ENCODE results near the gene PAQR9. TPM values are rescaled to one million over a fixed set of nuclear protein-coding genes. Genes with fewer than 3 reads are reported as not detected.

Gene PAQR9
- total and polyA plus RNA-seq, 3 experiments from 2014 or later: not detected

DNA sequence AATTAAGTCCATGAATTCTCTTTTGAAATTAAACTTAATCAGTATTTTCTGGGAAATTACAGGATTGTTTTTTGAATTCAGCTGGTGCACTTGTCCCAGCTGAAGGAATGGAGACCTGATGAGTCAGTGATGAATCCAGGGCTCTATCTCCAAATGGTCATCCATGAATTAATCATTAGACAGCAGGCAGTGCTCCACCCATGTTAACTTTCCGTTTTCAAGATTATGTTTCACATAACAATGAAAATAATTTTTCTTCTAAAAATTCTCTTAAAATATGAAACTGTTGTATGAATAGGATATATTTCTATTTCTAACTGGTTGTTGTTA is 13.9 kb upstream of the PAQR9 start:
- H3K36me3 ChIP-seq (ENCODE audit: insufficient read depth, low read length): no peaks in the 10 kb centered on the region
- no peaks in the 10 kb centered on the region for H3K9me3 ChIP-seq (ENCODE audit: low read length)
- H3K4me1 ChIP-seq (ENCODE audit: insufficient read depth, low read length): no peaks in the 10 kb centered on the region

DNA sequence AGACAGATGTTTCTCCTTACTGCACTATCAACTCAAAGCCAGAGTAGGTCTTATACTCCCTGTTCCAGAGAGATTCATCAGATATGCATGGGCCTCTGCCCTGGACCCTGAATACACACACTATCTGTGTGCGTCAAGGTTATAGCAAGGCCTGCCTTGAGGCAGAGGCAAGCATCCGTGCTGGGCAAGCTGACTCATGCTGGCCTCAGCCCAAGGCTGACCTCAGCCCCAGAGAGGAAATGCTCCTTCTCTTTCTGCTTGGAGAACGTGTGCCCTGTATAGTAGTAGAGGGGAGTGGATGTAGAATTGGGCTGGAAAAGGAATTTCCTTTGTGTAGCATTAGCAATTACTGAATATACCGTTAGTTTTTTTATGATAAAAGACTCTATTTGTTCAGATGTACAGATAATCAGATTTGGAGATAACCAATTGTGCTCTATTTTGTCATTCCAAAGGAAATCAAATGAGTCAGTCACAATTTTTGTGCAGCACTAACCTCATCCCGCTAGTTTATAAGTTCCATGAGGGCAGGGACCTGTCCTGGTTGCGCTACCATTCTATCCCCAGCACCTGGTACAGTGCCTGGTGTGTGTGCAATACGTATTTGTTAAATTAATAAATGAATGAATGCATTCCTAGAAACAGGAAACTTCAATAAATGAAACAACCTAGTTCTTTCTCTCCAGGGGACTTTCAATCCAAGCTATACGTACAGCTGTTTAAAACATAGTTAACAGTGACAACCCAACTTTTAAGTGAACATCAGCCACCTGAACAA is 13.3 kb upstream of the PAQR9 start:
- H3K9me3 ChIP-seq (ENCODE audit: low read length): no peaks in the 10 kb centered on the region

More for the DNA sequence above, 13.9 kb upstream of the PAQR9 start:
- CTCF ChIA-PET: interaction anchor here (1.5 kb wide), 1 partner anchor 9 kb away, joined by 5 read pairs; no protein-coding TSS in a partner anchor
- Mint-ChIP-seq H3K27me3 (peaks cover 4 to 55% of the 10 kb centered on the region in 2 donors), H3K27ac (no peak overlapping the region), H3K4me3 (no peak overlapping the region), H3K36me3 (no peaks in the 10 kb centered on the region), H3K9me3 (peaks cover 0 to 1% (median 0%) of the 10 kb centered on the region in 5 donors), H3K4me1 (no peaks in the 10 kb centered on the region)
- POLR2A ChIA-PET: no interaction called here
- H3K27ac ChIP-seq (ENCODE audit: low read depth, low read length): no peak overlapping the region
- DNase-seq: no peak
- no peak overlapping the region for H3K4me3 ChIP-seq (ENCODE audit: low read length)
- no peaks in the 10 kb centered on the region for H3K27me3 ChIP-seq (ENCODE audit: insufficient read depth, low read length, poor library complexity, severe bottlenecking)

DNA sequence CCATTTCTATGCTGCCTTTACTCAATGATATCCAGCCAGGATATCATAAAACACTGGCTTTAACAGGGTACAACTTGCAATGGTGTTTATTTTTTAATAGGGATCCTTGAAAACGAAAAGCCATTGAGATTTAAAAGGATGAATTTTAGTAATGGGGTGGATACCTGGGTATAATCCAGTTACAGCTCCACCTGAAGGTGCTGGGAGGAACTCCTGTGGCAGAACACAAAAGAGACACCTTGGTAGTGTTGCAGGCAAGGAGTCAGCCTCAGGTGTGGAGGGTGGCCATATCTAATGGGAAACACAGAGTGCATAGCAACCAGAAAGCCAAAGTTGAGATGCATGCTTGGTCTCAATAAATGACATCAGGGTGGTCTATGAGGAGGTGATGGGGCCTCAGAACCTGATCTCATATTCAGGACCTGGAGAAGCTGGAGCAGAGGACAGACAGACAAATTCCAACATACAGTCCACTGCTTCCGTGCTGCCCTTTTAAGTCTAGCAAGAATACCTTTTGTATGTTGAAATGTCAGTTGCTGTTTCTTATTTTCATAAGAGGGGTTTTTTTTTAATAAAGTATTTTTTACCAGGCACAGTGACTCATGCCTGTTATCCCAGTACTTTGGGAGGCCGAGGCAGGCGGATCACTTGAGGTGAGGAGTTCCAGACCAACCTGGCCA is 12.0 kb upstream of the PAQR9 start:
- peaks cover 0 to 1% (median 0%) of the 10 kb centered on the region in 5 donors for H3K9me3 Mint-ChIP-seq
- POLR2A ChIA-PET: no interaction called here
- H3K36me3 ChIP-seq (ENCODE audit: insufficient read depth, low read length): no peaks in the 10 kb centered on the region

More for the DNA sequence above, 13.3 kb upstream of the PAQR9 start:
- H3K4me1 ChIP-seq (ENCODE audit: insufficient read depth, low read length): no peaks in the 10 kb centered on the region
- Mint-ChIP-seq H3K27me3 (peaks cover 5 to 57% of the 10 kb centered on the region in 2 donors), H3K4me3 (no peak overlapping the region), H3K27ac (no peak overlapping the region), H3K4me1 (no peaks in the 10 kb centered on the region), H3K36me3 (no peaks in the 10 kb centered on the region), H3K9me3 (peaks cover 0 to 1% (median 0%) of the 10 kb centered on the region in 5 donors)
- H3K27ac ChIP-seq (ENCODE audit: low read depth, low read length): no peak overlapping the region
- CTCF ChIA-PET: no interaction called here
- H3K27me3 ChIP-seq (ENCODE audit: insufficient read depth, low read length, poor library complexity, severe bottlenecking): no peaks in the 10 kb centered on the region
- H3K36me3 ChIP-seq (ENCODE audit: insufficient read depth, low read length): no peaks in the 10 kb centered on the region
- no peak overlapping the region for H3K4me3 ChIP-seq (ENCODE audit: low read length)
- DNase-seq: no peak
- POLR2A ChIA-PET: no interaction called here

DNA sequence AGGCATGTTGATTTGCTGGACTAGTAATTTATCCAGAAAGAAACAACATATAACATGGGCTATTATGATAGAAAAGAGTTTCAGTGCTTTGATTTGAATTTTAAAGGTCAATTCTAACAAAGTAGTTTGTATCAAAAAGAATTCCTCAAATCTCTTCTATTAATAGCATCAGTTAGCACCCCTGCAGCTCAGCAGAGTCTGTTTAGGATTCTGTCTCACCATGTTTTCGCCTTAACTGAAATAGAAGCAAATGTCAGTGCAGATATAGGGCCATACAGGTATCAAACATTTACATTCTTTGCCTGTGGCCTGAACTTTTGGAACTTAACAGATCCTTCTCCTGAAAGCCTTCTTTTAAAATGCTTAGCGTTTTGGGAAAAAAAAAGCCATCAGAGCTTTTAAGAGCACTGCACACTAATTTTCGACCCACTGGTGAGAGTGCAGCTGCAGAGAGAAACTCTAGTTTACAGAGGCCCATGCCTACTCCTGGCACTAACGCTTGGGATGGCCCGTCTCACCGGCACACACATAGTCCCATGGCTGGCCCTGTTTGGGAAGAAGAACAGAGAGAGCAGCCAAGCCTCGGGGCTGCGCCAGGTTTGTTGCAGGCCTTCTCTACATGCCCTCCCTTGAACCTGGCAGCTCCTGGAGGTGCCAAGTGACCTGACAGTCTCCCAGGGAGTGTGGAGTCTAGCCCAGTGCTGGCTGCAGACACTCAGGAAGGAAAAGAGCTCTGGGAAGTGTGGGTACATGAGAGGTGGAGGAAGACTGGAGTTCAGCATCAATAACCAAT is 9.9 kb upstream of the PAQR9 start:
- Mint-ChIP-seq H3K9me3 (peaks cover 0 to 1% (median 0%) of the 10 kb centered on the region in 5 donors), H3K4me1 (no peaks in the 10 kb centered on the region), H3K27me3 (peaks cover 7 to 46% of the 10 kb centered on the region in 2 donors), H3K27ac (no peak overlapping the region), H3K4me3 (no peak overlapping the region), H3K36me3 (no peaks in the 10 kb centered on the region)
- Histone ChIP-seq H3K27ac (ENCODE audit: low read depth, low read length) (no peak overlapping the region), H3K9me3 (ENCODE audit: low read length) (no peaks in the 10 kb centered on the region), H3K27me3 (ENCODE audit: insufficient read depth, low read length, poor library complexity, severe bottlenecking) (peaks cover under 1% of the 10 kb centered on the region), H3K36me3 (ENCODE audit: insufficient read depth, low read length) (no peaks in the 10 kb centered on the region), H3K4me1 (ENCODE audit: insufficient read depth, low read length) (no peaks in the 10 kb centered on the region), H3K4me3 (ENCODE audit: low read length) (no peak overlapping the region)
- ChIA-PET POLR2A (no interaction called here), CTCF (interaction anchor here (0.7 kb wide), 1 partner anchor 42 kb away, joined by 3 read pairs; no protein-coding TSS in a partner anchor)
- no peak for DNase-seq

More for the DNA sequence above, 12.0 kb upstream of the PAQR9 start:
- Histone ChIP-seq H3K9me3 (ENCODE audit: low read length) (no peaks in the 10 kb centered on the region), H3K27me3 (ENCODE audit: insufficient read depth, low read length, poor library complexity, severe bottlenecking) (no peaks in the 10 kb centered on the region), H3K27ac (ENCODE audit: low read depth, low read length) (no peak overlapping the region), H3K4me1 (ENCODE audit: insufficient read depth, low read length) (no peaks in the 10 kb centered on the region), H3K4me3 (ENCODE audit: low read length) (no peak overlapping the region)
- no peaks in the 10 kb centered on the region for H3K4me1 Mint-ChIP-seq
- CTCF ChIA-PET: interaction anchor here (1.0 to 1.2 kb wide), 2 partner anchors 11 to 16 kb away, joined by 3 read pairs; no protein-coding TSS in a partner anchor
- no peak for DNase-seq
- no peaks in the 10 kb centered on the region for H3K36me3 Mint-ChIP-seq
- no peak overlapping the region for H3K4me3 Mint-ChIP-seq
- H3K27me3 Mint-ChIP-seq: peaks cover 9 to 56% of the 10 kb centered on the region in 2 donors
- H3K27ac Mint-ChIP-seq: no peak overlapping the region

DNA sequence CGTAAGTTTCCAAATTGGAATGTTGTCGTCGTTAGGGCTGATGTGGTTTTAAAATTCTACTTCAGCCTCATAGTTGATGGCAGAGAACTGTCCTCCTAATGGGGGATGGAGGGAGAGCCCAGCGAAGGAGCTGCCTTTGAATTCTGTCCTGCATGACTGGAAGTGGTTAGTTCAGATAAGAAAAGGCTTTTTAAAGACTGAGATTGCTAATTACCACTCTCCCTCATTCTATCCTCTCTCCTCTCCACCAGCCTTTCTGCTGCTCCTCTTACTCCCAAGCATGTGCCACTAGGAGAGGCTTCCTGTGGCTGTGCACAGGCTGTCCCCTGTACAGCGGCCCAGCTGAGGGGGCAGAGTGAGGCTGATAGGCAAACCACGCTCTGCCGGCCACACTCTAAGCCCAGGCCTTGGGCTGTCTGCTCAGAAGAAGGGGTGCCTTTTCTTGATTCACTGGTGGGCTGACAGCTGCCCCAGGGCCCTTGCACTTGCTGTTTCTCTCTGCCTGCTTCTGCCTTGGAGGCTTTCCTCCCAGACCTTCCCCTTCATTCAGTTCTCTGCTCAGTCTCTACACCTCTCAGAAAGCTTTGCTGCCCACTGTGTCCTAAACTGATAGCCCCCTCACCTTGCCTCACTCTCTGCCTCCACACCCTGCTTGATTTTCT is 8.7 kb upstream of the PAQR9 start:
- Mint-ChIP-seq H3K27ac (no peak overlapping the region), H3K9me3 (peaks cover 0 to 1% (median 0%) of the 10 kb centered on the region in 5 donors), H3K4me1 (no peaks in the 10 kb centered on the region), H3K36me3 (no peaks in the 10 kb centered on the region), H3K4me3 (no peak overlapping the region), H3K27me3 (peaks cover 9 to 45% of the 10 kb centered on the region in 2 donors)
- Histone ChIP-seq H3K27me3 (ENCODE audit: insufficient read depth, low read length, poor library complexity, severe bottlenecking) (peaks cover 5% of the 10 kb centered on the region), H3K4me3 (ENCODE audit: low read length) (no peak overlapping the region), H3K4me1 (ENCODE audit: insufficient read depth, low read length) (no peaks in the 10 kb centered on the region), H3K9me3 (ENCODE audit: low read length) (no peaks in the 10 kb centered on the region), H3K36me3 (ENCODE audit: insufficient read depth, low read length) (no peaks in the 10 kb centered on the region), H3K27ac (ENCODE audit: low read depth, low read length) (no peak overlapping the region)
- ChIA-PET POLR2A (no interaction called here), CTCF (interaction anchor here (0.7 kb wide), 1 partner anchor 41 kb away, joined by 3 read pairs; no protein-coding TSS in a partner anchor)
- DNase-seq: no peak

DNA sequence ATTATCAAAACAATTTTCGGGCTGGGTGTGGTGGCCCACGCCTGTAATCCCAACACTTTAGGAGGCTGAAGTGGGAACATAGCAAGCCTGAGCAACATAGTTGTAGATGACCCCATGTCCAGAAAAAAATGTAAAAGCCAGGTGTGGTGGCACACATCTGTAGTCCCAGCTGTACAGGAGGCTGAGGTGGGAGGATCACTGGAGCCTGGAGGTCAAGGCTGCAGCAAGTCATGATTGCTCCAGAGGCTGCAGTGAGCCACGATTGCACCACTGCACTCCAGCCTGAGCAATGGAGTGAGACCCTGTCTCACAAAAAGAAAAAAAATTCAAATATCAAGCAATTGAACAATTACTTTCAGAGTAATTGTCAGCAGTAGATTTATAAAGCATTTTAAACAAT is 8.0 kb upstream of the PAQR9 start:
- POLR2A ChIA-PET: no interaction called here
- Mint-ChIP-seq H3K27ac (no peak overlapping the region), H3K9me3 (peaks cover 0 to 1% (median 0%) of the 10 kb centered on the region in 5 donors), H3K27me3 (peaks cover 11 to 48% of the 10 kb centered on the region in 2 donors), H3K4me1 (no peaks in the 10 kb centered on the region), H3K36me3 (no peaks in the 10 kb centered on the region), H3K4me3 (no peak overlapping the region)
- no peaks in the 10 kb centered on the region for H3K9me3 ChIP-seq (ENCODE audit: low read length)
- H3K36me3 ChIP-seq (ENCODE audit: insufficient read depth, low read length): no peaks in the 10 kb centered on the region
- H3K27me3 ChIP-seq (ENCODE audit: insufficient read depth, low read length, poor library complexity, severe bottlenecking): peaks cover 5% of the 10 kb centered on the region
- DNase-seq: no peak
- H3K4me3 ChIP-seq (ENCODE audit: low read length): no peak overlapping the region
- H3K27ac ChIP-seq (ENCODE audit: low read depth, low read length): no peak overlapping the region
- no peaks in the 10 kb centered on the region for H3K4me1 ChIP-seq (ENCODE audit: insufficient read depth, low read length)
- CTCF ChIA-PET: no interaction called here

DNA sequence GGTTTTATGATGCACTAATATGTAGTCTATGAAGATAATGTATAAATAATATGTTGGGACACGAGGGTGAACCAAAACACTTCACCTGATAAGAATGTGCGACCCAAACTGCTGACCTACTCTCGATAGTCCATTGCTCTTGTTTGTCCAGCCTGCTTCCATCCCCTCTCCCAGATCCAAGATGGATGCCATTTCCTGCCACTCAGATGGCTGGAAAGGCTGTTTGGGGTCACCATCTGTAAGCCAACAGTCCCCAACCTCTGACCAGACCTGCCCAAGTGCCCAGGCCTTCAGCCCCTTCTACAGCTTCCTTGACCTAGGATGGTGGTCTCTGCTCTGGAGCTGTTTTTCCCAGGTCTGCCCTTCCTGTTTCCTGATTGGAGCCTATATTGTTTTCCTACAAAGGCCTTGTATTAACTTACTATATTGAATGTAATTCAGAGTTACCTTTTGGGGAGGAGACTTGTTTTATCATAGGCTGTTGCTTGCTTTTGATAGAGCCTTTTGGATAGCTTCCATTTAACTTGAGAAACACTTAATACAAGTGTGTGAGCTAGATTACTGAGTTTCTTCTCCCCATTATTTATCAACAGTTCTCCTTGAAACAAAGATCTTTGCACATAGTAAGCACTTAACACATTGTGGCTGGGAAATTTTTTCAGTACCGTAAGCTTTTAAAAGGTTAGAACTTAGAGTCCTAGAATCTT is 5.0 kb upstream of the PAQR9 start:
- H3K9me3 Mint-ChIP-seq: no peaks in the 10 kb centered on the region
- peaks cover 23 to 58% of the 10 kb centered on the region in 2 donors for H3K27me3 Mint-ChIP-seq
- Histone ChIP-seq H3K27ac (ENCODE audit: low read depth, low read length) (no peak overlapping the region), H3K4me1 (ENCODE audit: insufficient read depth, low read length) (no peaks in the 10 kb centered on the region), H3K4me3 (ENCODE audit: low read length) (no peak overlapping the region), H3K9me3 (ENCODE audit: low read length) (no peaks in the 10 kb centered on the region), H3K27me3 (ENCODE audit: insufficient read depth, low read length, poor library complexity, severe bottlenecking) (peaks cover 11% of the 10 kb centered on the region), H3K36me3 (ENCODE audit: insufficient read depth, low read length) (no peaks in the 10 kb centered on the region)
- no peak overlapping the region for H3K4me3 Mint-ChIP-seq
- H3K4me1 Mint-ChIP-seq: peaks cover 4 to 8% (median 7%) of the 10 kb centered on the region in 3 donors
- H3K27ac Mint-ChIP-seq: no peak overlapping the region
- ChIA-PET POLR2A (no interaction called here), CTCF (no interaction called here)
- no peak for DNase-seq
- no peaks in the 10 kb centered on the region for H3K36me3 Mint-ChIP-seq
